ENCODE measurements around the gene TRAF3IP1. TPM values are rescaled to one million over a fixed set of nuclear protein-coding genes. Genes with fewer than 3 reads are reported as not detected.

TRAF3IP1 gene
- polyA plus RNA-seq, 3 donors, result 1.2 to 1.5 (median 1.5) TPM

DNA sequence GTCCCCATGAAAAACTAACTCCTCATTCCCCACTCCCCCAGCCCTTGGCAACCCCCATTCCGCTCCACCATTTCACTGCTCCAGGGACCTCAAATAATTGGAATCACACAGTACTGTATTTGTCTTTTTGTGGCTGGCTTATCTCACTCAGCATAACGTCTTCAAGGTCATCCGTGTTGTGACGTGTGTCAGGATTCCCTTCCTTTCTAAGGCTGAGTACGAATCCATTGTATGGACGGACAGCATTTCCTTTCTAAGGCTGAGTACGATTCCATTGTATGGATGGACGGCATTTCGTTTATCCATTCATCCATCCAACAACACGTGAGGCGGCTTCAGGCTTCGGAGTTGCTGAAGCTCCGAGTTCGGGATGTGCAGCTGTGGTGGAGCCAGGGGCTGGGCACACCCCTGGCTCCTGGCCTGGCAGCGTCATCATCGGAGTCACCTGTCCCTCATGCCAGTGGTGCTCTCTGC lies 105.2 kb downstream of the TRAF3IP1 start:
- H3K27me3 ChIP-seq (ENCODE audit: control insufficient read depth in 2 of 2, insufficient read depth in 2 of 2, low read length in 2 of 2), result no peaks in the 10 kb centered on the region
- H3K9ac ChIP-seq (ENCODE audit: insufficient read depth, low read length, poor library complexity, severe bottlenecking), result peak overlapping the region; percentile 86
- no peak for DNase-seq
- Mint-ChIP-seq H3K27ac (peak overlapping the region in 1 of 7 donors; percentile 39), H3K27me3 (ENCODE audit: low read depth in 3 of 3) (peaks cover 2 to 3% (median 2%) of the 10 kb centered on the region in 3 donors), H3K4me1 (peaks cover 42% of the 10 kb centered on the region), H3K9me3 (peaks cover 0 to 2% (median 0%) of the 10 kb centered on the region in 7 donors), H3K4me3 (peak overlapping the region in 1 of 2 donors; percentile 88), H3K36me3 (peaks cover 8% of the 10 kb centered on the region in 2 donors)
- H3K4me1 ChIP-seq (ENCODE audit: control insufficient read depth in 1 of 2, insufficient read depth in 2 of 2, low read length in 2 of 2), result peaks cover 24 to 29% of the 10 kb centered on the region in 2 donors
- H3K27ac ChIP-seq (ENCODE audit: low read depth in 1 of 2, low read length in 2 of 2), result no peak overlapping the region
- peak overlapping the region; percentile 97 for H2AFZ ChIP-seq (ENCODE audit: insufficient read depth, low read depth, low read length, poor library complexity, severe bottlenecking)
- H3K79me2 ChIP-seq (ENCODE audit: insufficient read depth, low read length), result peaks cover 38% of the 10 kb centered on the region
- intact Hi-C loops (cut with micrococcal nuclease), result loop anchor here (5.0 kb wide), 2 partner anchors 38 to 48 kb away; no protein-coding TSS in a partner anchor
- H3K4me2 ChIP-seq (replicated peaks; ENCODE audit: extremely low read depth, low read length, poor library complexity, severe bottlenecking), result peak overlapping the region; percentile 90
- peaks cover 0 to 6% of the 10 kb centered on the region in 2 donors for H3K36me3 ChIP-seq (replicated peaks in 1 of 2; ENCODE audit: control insufficient read depth in 1 of 2, insufficient read depth in 2 of 2, low read length in 2 of 2)
- peak overlapping the region in 1 of 3 experiments; percentile 93 for H3K4me3 ChIP-seq (replicated peaks in 1 of 3; ENCODE audit: low read depth in 2 of 3, low read length in 3 of 3)
- no peak for TF ChIP-seq CTCF (IDR thresholded peaks at IDR 0.05)
- H4K20me1 ChIP-seq (ENCODE audit: insufficient read depth, low read length), result peaks cover 21% of the 10 kb centered on the region
- 90% methylated on average over 15 of the region's 16 CpGs for WGBS (ENCODE audit: insufficient coverage)
- H3K9me3 ChIP-seq (replicated peaks in 1 of 2; ENCODE audit: control insufficient read depth in 1 of 2, insufficient read depth in 1 of 2, low read length in 2 of 2), result no peaks in the 10 kb centered on the region

GRCh38 chr2:238425979-238426567 lies 105.8 kb downstream of the TRAF3IP1 start:
- peak overlapping the region; percentile 90 for H3K4me2 ChIP-seq (replicated peaks; ENCODE audit: extremely low read depth, low read length, poor library complexity, severe bottlenecking)
- H3K4me1 ChIP-seq (ENCODE audit: control insufficient read depth in 1 of 2, insufficient read depth in 2 of 2, low read length in 2 of 2), result peaks cover 24 to 29% of the 10 kb centered on the region in 2 donors
- H3K9me3 ChIP-seq (replicated peaks in 1 of 2; ENCODE audit: control insufficient read depth in 1 of 2, insufficient read depth in 1 of 2, low read length in 2 of 2), result no peaks in the 10 kb centered on the region
- TF ChIP-seq CTCF (IDR thresholded peaks at IDR 0.05), result no peak
- intact Hi-C loops (cut with micrococcal nuclease), result loop anchor here (2.0 to 5.0 kb wide), 3 partner anchors 39 to 55 kb away; no protein-coding TSS in a partner anchor
- peaks cover 0 to 12% of the 10 kb centered on the region in 2 donors for H3K36me3 ChIP-seq (replicated peaks in 1 of 2; ENCODE audit: control insufficient read depth in 1 of 2, insufficient read depth in 2 of 2, low read length in 2 of 2)
- peak overlapping the region; percentile 69 to 87 for H3K27ac ChIP-seq (ENCODE audit: low read depth in 1 of 2, low read length in 2 of 2)
- no peak for DNase-seq
- WGBS (ENCODE audit: insufficient coverage), result 40% methylated on average over 7 of the region's 24 CpGs
- peaks cover 10% of the 10 kb centered on the region in 2 donors for H3K36me3 Mint-ChIP-seq
- H3K4me3 Mint-ChIP-seq, result peak overlapping the region; percentile 88 to 91
- peak overlapping the region; percentile 74 to 93 (median 84) for H3K4me3 ChIP-seq (replicated peaks in 1 of 3; ENCODE audit: low read depth in 2 of 3, low read length in 3 of 3)
- peaks cover 2 to 3% (median 2%) of the 10 kb centered on the region in 3 donors for H3K27me3 Mint-ChIP-seq (ENCODE audit: low read depth in 3 of 3)
- H2AFZ ChIP-seq (ENCODE audit: insufficient read depth, low read depth, low read length, poor library complexity, severe bottlenecking), result peak overlapping the region; percentile 97
- H3K79me2 ChIP-seq (ENCODE audit: insufficient read depth, low read length), result peaks cover 44% of the 10 kb centered on the region
- H3K27me3 ChIP-seq (ENCODE audit: control insufficient read depth in 2 of 2, insufficient read depth in 2 of 2, low read length in 2 of 2), result no peaks in the 10 kb centered on the region
- H3K9ac ChIP-seq (ENCODE audit: insufficient read depth, low read length, poor library complexity, severe bottlenecking), result peak overlapping the region; percentile 86
- H3K9me3 Mint-ChIP-seq, result peaks cover 0 to 2% (median 0%) of the 10 kb centered on the region in 7 donors
- H3K4me1 Mint-ChIP-seq, result peaks cover 43% of the 10 kb centered on the region
- H3K27ac Mint-ChIP-seq, result peak overlapping the region; percentile 54 to 96 (median 79)
- peaks cover 26% of the 10 kb centered on the region for H4K20me1 ChIP-seq (ENCODE audit: insufficient read depth, low read length)

Data from CD14-positive monocyte (primary cell).